GM18519 (cell line): Measurements from ENCODE around the gene ATP5F1D.
A peak's percentile ranks its signal among the peaks of the same experiment; 100 is the strongest.
"Not testable (repeated sequence)": the region's sequence is repeated elsewhere in the genome, so short reads cannot be mapped to it uniquely, and the experiment has no call there.

ENCODE experiments used
- ATAC-seq: cut with Tn5 transposase; IDR thresholded peaks from one replicate; pipeline ENCODE4 v1.9.1; 2021; ENCODE audit warnings: mild to moderate bottlenecking, moderate library complexity; ENCODE audit not compliant: unreplicated experiment, low FRiP score

Gene ATP5F1D

GRCh38 chr19:1241417-1242095 lies at the start of gene ATP5F1D:
ATP5F1D (plus strand) TSS chr19:1241751; CDS start chr19:1241851, 100 bp downstream.
- ATAC-seq, result no peak

GRCh38 chr19:1199531-1199930 lies 42.0 kb upstream of the ATP5F1D start:
- no peak for ATAC-seq

DNA sequence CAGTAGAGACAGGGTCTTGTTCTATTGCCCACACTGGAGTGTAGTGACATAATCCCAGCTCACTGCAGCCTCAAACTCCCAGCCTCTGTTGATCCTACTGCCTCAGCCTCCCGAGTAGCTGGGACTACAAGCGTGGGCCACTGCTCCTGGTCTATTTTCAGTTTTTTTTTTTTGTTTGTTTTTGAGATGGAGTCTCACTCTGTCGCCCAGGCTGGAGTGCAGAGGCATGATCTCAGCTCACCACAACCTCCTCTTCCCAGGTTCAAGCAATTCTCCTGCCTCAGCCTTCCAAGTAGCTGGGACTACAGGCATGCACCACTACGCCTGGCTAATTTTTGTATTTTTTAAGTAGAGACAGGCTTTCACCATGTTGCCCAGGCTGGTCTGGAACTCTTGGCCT lies 40.9 kb upstream of the ATP5F1D start:
- not testable (repeated sequence) for ATAC-seq

GRCh38 chr19:1205114-1206099 lies 36.1 kb upstream of the ATP5F1D start, which contains the start of gene STK11:
STK11 (plus strand) TSS chr19:1205778; CDS start chr19:1206914, 1,136 bp downstream.
- peak; percentile 56 for ATAC-seq

- ATAC-seq, result no peak
Measured at GRCh38 chr19:1206150-1206863, 35.2 kb upstream of the ATP5F1D start.

- ATAC-seq, result no peak
Measured at GRCh38 chr19:1206864-1207450, 34.6 kb upstream of the ATP5F1D start.

GRCh38 chr19:1208830-1209229 lies 32.7 kb upstream of the ATP5F1D start:
- ATAC-seq, result not testable (repeated sequence)

GRCh38 chr19:1210227-1210538 lies 31.4 kb upstream of the ATP5F1D start:
- no peak for ATAC-seq

DNA sequence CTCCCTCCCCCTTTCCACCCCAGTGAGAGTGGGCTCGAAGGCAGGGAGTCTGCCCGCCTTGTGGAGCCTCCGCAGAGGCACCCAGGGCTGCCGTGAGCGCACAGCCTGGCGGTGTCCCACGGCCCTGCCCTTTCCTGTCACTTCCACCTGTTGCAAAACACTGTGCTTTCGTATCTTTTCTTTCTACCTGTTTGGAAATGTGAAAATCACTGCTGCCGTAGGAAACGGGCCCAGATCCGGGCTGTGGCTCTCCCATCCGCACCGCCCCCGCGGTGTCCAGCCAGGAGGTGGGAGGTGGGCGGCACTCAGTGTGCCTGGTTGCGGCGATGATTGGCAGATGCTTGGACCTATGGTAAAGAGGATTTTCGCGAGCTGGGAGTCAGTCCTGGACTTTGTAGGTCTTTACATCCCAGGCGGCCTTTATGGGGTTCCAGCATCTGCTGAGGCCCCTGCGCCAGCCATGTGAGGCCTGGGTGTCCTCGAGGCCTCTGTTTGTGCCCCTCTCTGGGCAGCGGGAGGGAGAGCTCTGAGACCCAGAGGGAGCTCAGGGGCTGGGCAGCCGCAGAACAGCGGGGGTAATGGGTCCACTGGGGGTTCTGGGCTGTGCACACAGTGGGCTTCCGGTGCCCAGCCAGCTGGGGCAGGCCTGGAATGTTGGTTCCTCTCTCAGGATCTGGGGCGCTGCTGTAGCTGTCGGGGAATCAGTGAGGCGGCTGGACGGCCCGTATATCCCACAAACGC lies 29.9 kb upstream of the ATP5F1D start:
- no peak for ATAC-seq

- ATAC-seq, result no peak
Measured at GRCh38 chr19:1213391-1214286, 27.9 kb upstream of the ATP5F1D start.

GRCh38 chr19:1214299-1214861 lies 27.2 kb upstream of the ATP5F1D start:
- ATAC-seq, result no peak

GRCh38 chr19:1214862-1215731 lies 26.5 kb upstream of the ATP5F1D start:
- no peak for ATAC-seq

DNA sequence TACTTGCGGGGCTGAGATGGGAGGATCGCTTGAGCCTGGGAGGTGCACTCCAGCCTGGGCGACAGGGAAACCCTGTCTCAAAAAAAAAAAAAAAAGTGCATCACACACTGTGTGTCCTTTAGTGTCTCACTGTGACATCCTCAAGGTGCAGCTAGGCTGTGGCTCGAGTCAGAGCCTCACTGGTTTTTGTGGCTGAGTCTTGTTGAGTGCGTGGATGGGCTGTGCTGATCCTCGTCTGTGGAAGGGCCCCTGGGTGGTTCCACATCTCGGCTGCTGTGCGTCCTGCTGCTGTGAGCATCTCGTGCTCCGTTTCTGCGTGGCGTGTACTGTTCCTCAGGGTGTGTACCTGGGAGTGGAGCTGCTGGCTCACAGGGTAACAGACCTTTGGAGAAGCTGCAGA lies 24.8 kb upstream of the ATP5F1D start:
- no peak for ATAC-seq

DNA sequence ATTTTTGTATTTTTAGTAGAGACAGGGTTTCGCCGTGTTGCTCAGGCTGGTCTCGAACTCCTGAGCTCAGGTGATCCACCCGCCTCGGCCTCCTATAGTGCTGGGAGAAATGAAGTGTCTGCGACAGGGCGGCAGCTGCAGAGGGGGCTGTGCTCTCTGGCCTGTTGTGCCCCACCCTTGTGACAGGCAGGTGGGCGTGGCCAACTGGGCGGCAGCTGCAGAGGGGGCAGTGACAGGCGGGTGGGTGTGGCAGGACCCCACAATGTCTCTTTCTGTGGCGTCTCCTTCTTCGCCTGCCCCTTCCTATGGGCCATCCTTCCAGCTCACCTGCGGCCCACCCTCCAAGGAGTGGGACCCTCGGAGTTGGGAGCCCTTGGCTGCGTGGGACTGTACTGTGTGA lies 24.2 kb upstream of the ATP5F1D start:
- ATAC-seq, result no peak

GRCh38 chr19:1218751-1219567 lies 22.6 kb upstream of the ATP5F1D start:
- no peak for ATAC-seq

DNA sequence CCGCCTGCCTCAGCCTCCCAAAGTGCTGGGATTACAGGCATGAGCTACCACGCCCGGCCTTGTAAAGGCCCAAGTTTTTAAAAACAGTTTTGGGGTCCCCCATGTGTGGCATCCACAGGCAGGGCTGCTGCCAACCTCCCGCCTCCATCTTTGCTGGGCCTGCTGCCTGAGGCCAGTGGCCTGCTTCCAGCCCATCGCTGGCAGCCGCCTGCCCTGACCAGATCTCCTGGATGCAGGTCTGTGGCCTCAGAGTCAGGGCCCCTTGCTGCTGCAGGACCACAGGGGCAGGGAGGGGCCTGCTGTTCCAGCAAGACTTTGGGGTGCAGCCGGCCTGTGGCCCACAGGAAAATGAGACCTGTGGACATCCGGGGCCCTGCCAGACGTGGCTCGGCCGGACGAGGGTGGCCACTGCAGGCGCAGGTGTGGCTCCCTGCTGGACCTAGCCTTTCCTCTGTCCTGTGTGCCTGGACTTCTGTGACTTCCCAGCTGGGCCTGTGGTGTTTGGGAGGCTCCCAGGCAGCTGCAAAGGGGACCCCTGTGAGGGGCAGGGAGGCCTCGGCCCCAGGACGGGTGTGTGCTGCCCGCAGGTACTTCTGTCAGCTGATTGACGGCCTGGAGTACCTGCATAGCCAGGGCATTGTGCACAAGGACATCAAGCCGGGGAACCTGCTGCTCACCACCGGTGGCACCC lies 21.6 kb upstream of the ATP5F1D start:
- no peak for ATAC-seq
